ENCODE data around the gene DHX36.
A peak's percentile ranks its signal among the peaks of the same experiment; 100 is the strongest.

DHX36 gene

DNA sequence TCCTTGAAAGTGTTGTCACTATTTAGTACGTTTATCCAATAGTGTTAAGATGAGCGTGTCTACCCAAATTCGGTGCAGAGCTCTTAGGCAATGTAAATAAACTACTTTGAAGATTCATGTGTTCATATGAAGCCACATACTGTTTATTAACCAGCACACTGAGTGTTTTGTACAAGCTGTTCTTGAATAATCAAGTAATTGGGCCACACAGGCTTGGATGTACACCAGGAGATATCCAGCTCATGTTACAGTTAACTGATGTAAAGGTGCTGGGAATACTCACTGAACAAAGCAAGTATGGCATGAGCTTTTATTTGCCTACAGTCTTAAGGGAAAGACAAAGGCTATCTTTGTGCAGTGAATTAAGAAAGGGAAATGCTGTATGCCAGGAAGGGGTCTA is 632 bp upstream of the DHX36 start:
- Histone ChIP-seq H3K4me1 (ENCODE audit: control insufficient read depth, insufficient read depth, low read length) (peaks cover 10% of the 10 kb centered on the region), H3K9me3 (ENCODE audit: control insufficient read depth, insufficient read depth, low read length) (no peaks in the 10 kb centered on the region), H3K4me3 (ENCODE audit: low read depth, low read length) (peak overlapping the region; percentile 88), H3K27me3 (ENCODE audit: control insufficient read depth, insufficient read depth, low read length) (no peaks in the 10 kb centered on the region), H3K36me3 (ENCODE audit: control insufficient read depth, insufficient read depth, low read length) (no peaks in the 10 kb centered on the region), H3K9ac (ENCODE audit: low read depth, low read length) (no peak overlapping the region)

- Histone ChIP-seq H3K4me1 (ENCODE audit: control insufficient read depth, insufficient read depth, low read length) (peaks cover 18% of the 10 kb centered on the region), H3K27me3 (ENCODE audit: control insufficient read depth, insufficient read depth, low read length) (no peaks in the 10 kb centered on the region), H3K9me3 (ENCODE audit: control insufficient read depth, insufficient read depth, low read length) (no peaks in the 10 kb centered on the region), H3K9ac (ENCODE audit: low read depth, low read length) (no peak overlapping the region), H3K36me3 (ENCODE audit: control insufficient read depth, insufficient read depth, low read length) (no peaks in the 10 kb centered on the region), H3K4me3 (ENCODE audit: low read depth, low read length) (no peak overlapping the region)
These were observed 7.1 kb downstream of the DHX36 start for GRCh38 chr3:154316974-154317767.

DNA sequence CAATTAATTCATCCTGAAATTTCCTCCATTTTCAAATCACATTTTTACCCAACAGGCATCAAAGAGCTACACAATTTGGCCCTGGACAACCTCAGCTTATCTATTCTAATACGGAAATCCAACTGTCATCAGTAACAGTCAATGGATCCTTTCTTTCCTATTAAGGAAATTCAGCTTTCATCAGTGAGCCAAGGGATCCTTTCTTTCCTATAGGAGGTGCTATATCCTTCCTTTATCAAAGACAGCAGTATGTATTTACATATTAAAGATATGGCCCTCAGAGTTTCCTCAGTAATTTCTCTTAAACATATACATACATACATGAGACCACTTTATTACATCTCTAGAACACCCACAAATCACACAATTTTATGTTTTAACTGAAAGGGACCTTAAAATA is 10.1 kb downstream of the DHX36 start:
- no peaks in the 10 kb centered on the region for H3K27me3 ChIP-seq (ENCODE audit: control insufficient read depth, insufficient read depth, low read length)
- peaks cover 4% of the 10 kb centered on the region for H3K4me1 ChIP-seq (ENCODE audit: control insufficient read depth, insufficient read depth, low read length)
- H3K4me3 ChIP-seq (ENCODE audit: low read depth, low read length) = no peak overlapping the region
- no peaks in the 10 kb centered on the region for H3K36me3 ChIP-seq (ENCODE audit: control insufficient read depth, insufficient read depth, low read length)
- H3K9me3 ChIP-seq (ENCODE audit: control insufficient read depth, insufficient read depth, low read length) = no peaks in the 10 kb centered on the region
- no peak overlapping the region for H3K9ac ChIP-seq (ENCODE audit: low read depth, low read length)

DNA sequence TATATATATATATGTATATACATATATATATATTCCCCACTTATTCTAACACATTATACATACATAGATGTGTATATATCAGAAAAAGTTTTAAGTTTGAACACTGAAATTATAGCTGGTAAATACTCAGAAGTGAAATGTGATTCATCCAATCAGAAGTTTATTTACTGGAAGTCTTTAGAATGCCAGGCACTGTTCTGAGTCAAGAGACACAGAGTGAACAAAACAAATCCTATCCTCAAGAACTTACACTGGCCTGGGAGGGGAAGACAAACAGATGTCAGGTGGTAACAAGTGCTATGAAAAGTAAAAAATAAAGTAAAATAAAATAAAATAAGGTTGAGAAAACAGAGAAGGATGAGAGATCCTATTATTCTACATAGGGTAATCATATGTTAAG is 13.4 kb downstream of the DHX36 start:
- Histone ChIP-seq H3K36me3 (ENCODE audit: control insufficient read depth, insufficient read depth, low read length) (no peaks in the 10 kb centered on the region), H3K4me3 (ENCODE audit: low read depth, low read length) (no peak overlapping the region), H3K9ac (ENCODE audit: low read depth, low read length) (no peak overlapping the region), H3K4me1 (ENCODE audit: control insufficient read depth, insufficient read depth, low read length) (no peaks in the 10 kb centered on the region), H3K27me3 (ENCODE audit: control insufficient read depth, insufficient read depth, low read length) (no peaks in the 10 kb centered on the region), H3K9me3 (ENCODE audit: control insufficient read depth, insufficient read depth, low read length) (no peaks in the 10 kb centered on the region)

DNA sequence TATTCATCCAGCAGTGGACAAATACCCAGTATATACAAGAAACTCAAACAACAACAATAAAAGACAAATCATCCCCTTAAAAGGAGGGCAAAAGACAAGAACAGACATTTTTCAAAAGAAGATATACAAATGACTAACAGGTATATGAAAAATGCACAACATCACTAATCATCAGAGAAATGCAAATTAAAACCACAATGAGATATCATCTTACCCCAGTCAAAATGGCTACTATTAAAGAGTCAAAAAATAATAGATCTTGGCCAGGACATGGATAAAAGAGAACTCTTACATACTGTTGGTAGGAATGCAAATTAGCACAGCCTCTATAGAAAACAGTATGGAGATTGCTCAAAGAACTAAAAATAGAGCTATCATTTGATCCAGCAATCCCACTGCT is 16.9 kb downstream of the DHX36 start:
- peaks cover 15% of the 10 kb centered on the region for H3K36me3 ChIP-seq (ENCODE audit: control insufficient read depth, insufficient read depth, low read length)
- H3K9me3 ChIP-seq (ENCODE audit: control insufficient read depth, insufficient read depth, low read length) = no peaks in the 10 kb centered on the region
- H3K4me1 ChIP-seq (ENCODE audit: control insufficient read depth, insufficient read depth, low read length) = no peaks in the 10 kb centered on the region
- no peak overlapping the region for H3K4me3 ChIP-seq (ENCODE audit: low read depth, low read length)
- H3K9ac ChIP-seq (ENCODE audit: low read depth, low read length) = no peak overlapping the region
- H3K27me3 ChIP-seq (ENCODE audit: control insufficient read depth, insufficient read depth, low read length) = no peaks in the 10 kb centered on the region

GRCh38 chr3:154304936-154305335 is 19.4 kb downstream of the DHX36 start:
- H3K4me1 ChIP-seq (ENCODE audit: control insufficient read depth, insufficient read depth, low read length) = no peaks in the 10 kb centered on the region
- no peak overlapping the region for H3K4me3 ChIP-seq (ENCODE audit: low read depth, low read length)
- no peaks in the 10 kb centered on the region for H3K27me3 ChIP-seq (ENCODE audit: control insufficient read depth, insufficient read depth, low read length)
- H3K9me3 ChIP-seq (ENCODE audit: control insufficient read depth, insufficient read depth, low read length) = no peaks in the 10 kb centered on the region
- no peak overlapping the region for H3K9ac ChIP-seq (ENCODE audit: low read depth, low read length)
- H3K36me3 ChIP-seq (ENCODE audit: control insufficient read depth, insufficient read depth, low read length) = peaks cover 29% of the 10 kb centered on the region

GRCh38 chr3:154304116-154304786 is 20.0 kb downstream of the DHX36 start:
- H3K9me3 ChIP-seq (ENCODE audit: control insufficient read depth, insufficient read depth, low read length) = no peaks in the 10 kb centered on the region
- no peak overlapping the region for H3K9ac ChIP-seq (ENCODE audit: low read depth, low read length)
- no peaks in the 10 kb centered on the region for H3K27me3 ChIP-seq (ENCODE audit: control insufficient read depth, insufficient read depth, low read length)
- no peaks in the 10 kb centered on the region for H3K4me1 ChIP-seq (ENCODE audit: control insufficient read depth, insufficient read depth, low read length)
- peaks cover 29% of the 10 kb centered on the region for H3K36me3 ChIP-seq (ENCODE audit: control insufficient read depth, insufficient read depth, low read length)
- H3K4me3 ChIP-seq (ENCODE audit: low read depth, low read length) = no peak overlapping the region

DNA sequence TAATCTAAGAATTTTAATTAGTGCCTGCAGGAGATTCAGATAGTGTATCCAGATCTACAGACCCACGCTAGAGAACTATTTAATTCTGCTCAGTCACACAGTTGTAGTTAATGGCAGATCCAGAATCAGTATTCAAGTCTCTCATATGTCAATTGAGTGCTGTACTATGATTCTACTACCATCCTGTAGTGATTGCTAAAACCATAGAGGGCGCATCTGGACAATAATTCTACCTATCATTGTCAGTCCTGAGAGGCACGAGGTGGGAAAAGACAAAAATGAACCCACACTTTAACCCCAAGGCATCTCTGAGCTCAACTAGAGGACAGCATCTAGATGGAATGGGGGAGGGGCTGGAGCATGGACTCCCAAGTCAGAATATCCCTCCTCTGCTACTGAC is 22.7 kb downstream of the DHX36 start:
- Histone ChIP-seq H3K27me3 (ENCODE audit: control insufficient read depth, insufficient read depth, low read length) (no peaks in the 10 kb centered on the region), H3K36me3 (ENCODE audit: control insufficient read depth, insufficient read depth, low read length) (peaks cover 32% of the 10 kb centered on the region), H3K4me3 (ENCODE audit: low read depth, low read length) (no peak overlapping the region), H3K4me1 (ENCODE audit: control insufficient read depth, insufficient read depth, low read length) (no peaks in the 10 kb centered on the region), H3K9me3 (ENCODE audit: control insufficient read depth, insufficient read depth, low read length) (no peaks in the 10 kb centered on the region), H3K9ac (ENCODE audit: low read depth, low read length) (no peak overlapping the region)

GRCh38 chr3:154294016-154294415 is 30.3 kb downstream of the DHX36 start:
- H3K27me3 ChIP-seq (ENCODE audit: control insufficient read depth, insufficient read depth, low read length) = no peaks in the 10 kb centered on the region
- H3K36me3 ChIP-seq (ENCODE audit: control insufficient read depth, insufficient read depth, low read length) = peaks cover 9% of the 10 kb centered on the region

DNA sequence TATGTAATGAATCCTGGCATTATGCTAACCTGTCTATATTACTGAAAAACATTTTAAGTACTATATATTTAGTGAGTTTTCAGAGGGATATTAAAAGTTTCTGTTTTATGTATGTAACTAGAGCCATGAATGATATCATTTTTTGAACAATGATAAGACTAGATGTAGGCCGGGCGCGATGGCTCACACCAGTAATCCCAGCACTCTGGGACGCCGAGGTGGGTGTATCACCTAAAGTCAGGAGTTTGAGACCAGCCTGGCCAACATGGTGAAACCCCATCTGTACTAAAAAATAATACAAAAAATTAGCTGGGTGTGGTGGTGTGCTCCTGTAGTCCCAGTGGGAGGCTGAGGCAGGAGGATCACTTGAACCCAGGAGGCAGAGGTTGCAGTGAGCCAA is 34.1 kb downstream of the DHX36 start:
- peaks cover 8% of the 10 kb centered on the region for H3K36me3 ChIP-seq (ENCODE audit: control insufficient read depth, insufficient read depth, low read length)
- H3K9ac ChIP-seq (ENCODE audit: low read depth, low read length) = no peak overlapping the region
- H3K9me3 ChIP-seq (ENCODE audit: control insufficient read depth, insufficient read depth, low read length) = no peaks in the 10 kb centered on the region
- no peak overlapping the region for H3K4me3 ChIP-seq (ENCODE audit: low read depth, low read length)
- no peaks in the 10 kb centered on the region for H3K4me1 ChIP-seq (ENCODE audit: control insufficient read depth, insufficient read depth, low read length)
- H3K27me3 ChIP-seq (ENCODE audit: control insufficient read depth, insufficient read depth, low read length) = no peaks in the 10 kb centered on the region

More at GRCh38 chr3:154294016-154294415, 30.3 kb downstream of the DHX36 start:
- Histone ChIP-seq H3K4me3 (ENCODE audit: low read depth, low read length) (no peak overlapping the region), H3K9me3 (ENCODE audit: control insufficient read depth, insufficient read depth, low read length) (no peaks in the 10 kb centered on the region), H3K9ac (ENCODE audit: low read depth, low read length) (no peak overlapping the region), H3K4me1 (ENCODE audit: control insufficient read depth, insufficient read depth, low read length) (no peaks in the 10 kb centered on the region)

- H3K9me3 ChIP-seq (ENCODE audit: control insufficient read depth, insufficient read depth, low read length) = no peaks in the 10 kb centered on the region
- H3K4me1 ChIP-seq (ENCODE audit: control insufficient read depth, insufficient read depth, low read length) = no peaks in the 10 kb centered on the region
- H3K36me3 ChIP-seq (ENCODE audit: control insufficient read depth, insufficient read depth, low read length) = peaks cover 14% of the 10 kb centered on the region
- H3K9ac ChIP-seq (ENCODE audit: low read depth, low read length) = no peak overlapping the region
- no peak overlapping the region for H3K4me3 ChIP-seq (ENCODE audit: low read depth, low read length)
- H3K27me3 ChIP-seq (ENCODE audit: control insufficient read depth, insufficient read depth, low read length) = no peaks in the 10 kb centered on the region
These were observed 39.1 kb downstream of the DHX36 start for GRCh38 chr3:154285221-154285620.

GRCh38 chr3:154280161-154280560 is 44.1 kb downstream of the DHX36 start:
- Histone ChIP-seq H3K36me3 (ENCODE audit: control insufficient read depth, insufficient read depth, low read length) (peaks cover 14% of the 10 kb centered on the region), H3K9me3 (ENCODE audit: control insufficient read depth, insufficient read depth, low read length) (no peaks in the 10 kb centered on the region), H3K4me1 (ENCODE audit: control insufficient read depth, insufficient read depth, low read length) (no peaks in the 10 kb centered on the region), H3K27me3 (ENCODE audit: control insufficient read depth, insufficient read depth, low read length) (no peaks in the 10 kb centered on the region), H3K4me3 (ENCODE audit: low read depth, low read length) (no peak overlapping the region), H3K9ac (ENCODE audit: low read depth, low read length) (no peak overlapping the region)

Measured in iPS-15b (cell line).